GM10266 (cell line): ENCODE measurements around the gene RAB20.

ENCODE experiments used
- DNase-seq: peaks from one replicate; pipeline ENCODE4 v3.0.0; 2012; ENCODE audit errors: extremely low spot score
- TF ChIP-seq, protein P1 (sequence below): IDR thresholded peaks from 2 replicates; pipeline ENCODE4 v1.5.1; 2012; ENCODE audit warnings: mild to moderate bottlenecking, low read depth; ENCODE audit not compliant: control insufficient read depth, insufficient read depth; ENCODE audit errors: missing control alignments

RAB20 gene

GRCh38 chr13:110478405-110479214 lies 82.9 kb downstream of the RAB20 start:
- no peak for DNase-seq
- TF ChIP-seq, protein P1, sequence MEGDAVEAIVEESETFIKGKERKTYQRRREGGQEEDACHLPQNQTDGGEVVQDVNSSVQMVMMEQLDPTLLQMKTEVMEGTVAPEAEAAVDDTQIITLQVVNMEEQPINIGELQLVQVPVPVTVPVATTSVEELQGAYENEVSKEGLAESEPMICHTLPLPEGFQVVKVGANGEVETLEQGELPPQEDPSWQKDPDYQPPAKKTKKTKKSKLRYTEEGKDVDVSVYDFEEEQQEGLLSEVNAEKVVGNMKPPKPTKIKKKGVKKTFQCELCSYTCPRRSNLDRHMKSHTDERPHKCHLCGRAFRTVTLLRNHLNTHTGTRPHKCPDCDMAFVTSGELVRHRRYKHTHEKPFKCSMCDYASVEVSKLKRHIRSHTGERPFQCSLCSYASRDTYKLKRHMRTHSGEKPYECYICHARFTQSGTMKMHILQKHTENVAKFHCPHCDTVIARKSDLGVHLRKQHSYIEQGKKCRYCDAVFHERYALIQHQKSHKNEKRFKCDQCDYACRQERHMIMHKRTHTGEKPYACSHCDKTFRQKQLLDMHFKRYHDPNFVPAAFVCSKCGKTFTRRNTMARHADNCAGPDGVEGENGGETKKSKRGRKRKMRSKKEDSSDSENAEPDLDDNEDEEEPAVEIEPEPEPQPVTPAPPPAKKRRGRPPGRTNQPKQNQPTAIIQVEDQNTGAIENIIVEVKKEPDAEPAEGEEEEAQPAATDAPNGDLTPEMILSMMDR: no peak

DNA sequence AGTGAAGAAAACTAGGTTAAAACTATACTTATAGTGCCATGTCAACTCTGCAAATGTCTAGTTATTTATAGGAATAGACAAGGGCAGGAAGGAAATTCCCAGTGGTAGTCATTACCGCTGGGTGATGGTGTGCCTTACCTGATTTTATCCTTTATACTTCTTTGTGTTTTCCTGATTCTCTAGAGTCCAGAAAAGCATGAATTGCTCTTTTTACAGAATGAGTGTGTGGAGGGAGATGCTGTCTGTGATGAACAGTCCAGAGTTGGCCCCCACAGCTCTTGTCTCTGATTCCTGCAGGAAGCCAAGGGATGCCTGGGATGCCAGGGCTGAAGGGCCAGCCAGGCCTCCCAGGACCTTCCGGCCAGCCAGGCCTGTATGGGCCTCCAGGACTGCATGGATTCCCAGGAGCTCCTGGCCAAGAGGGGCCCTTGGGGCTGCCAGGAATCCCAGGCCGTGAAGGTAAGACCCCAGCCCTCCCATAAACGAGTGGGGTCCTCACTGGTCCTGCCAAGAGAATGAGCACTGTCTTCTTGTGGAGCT lies 83.7 kb downstream of the RAB20 start:
- TF ChIP-seq, protein P1: no peak
- DNase-seq: no peak

GRCh38 chr13:110476220-110476617 lies 85.3 kb downstream of the RAB20 start:
- DNase-seq: no peak
- TF ChIP-seq, protein P1: no peak

DNA sequence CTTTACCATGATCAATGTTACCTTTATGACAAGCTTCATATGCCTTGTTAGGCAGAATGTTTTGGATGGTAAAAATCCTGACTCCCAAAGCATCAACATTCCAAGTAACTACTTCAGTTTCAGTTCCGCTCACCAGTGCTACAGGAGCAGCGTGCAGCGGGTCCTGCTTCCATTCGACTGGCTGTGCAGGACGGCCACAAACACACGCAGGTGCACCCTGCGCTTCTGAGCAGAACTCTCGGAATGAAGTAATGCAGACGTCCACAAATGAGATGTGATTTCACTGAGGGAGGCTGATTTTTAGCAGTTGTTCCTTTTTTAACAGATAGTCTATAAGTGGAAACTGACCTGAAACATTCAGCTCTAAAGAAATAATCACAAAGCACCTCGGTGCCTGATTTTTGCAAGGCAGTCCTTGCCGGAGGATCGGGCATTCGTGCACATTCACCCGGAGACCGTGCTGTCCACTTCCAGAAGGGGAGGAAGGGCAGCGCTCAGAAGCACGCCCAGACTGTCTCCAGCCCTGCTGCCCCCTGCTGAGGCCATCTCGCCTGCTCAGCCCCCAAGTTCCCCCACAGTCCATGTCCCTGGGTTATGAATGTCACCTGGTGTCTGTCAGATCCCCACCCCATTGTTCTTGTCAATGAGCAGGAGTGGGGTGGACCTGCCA lies 85.8 kb downstream of the RAB20 start:
- TF ChIP-seq, protein P1: no peak
- DNase-seq: no peak

GRCh38 chr13:110475117-110475516 lies 86.4 kb downstream of the RAB20 start:
- no peak for DNase-seq
- TF ChIP-seq, protein P1: no peak

- no peak for DNase-seq
- TF ChIP-seq, protein P1: no peak
Measured at GRCh38 chr13:110474713-110475112, 86.8 kb downstream of the RAB20 start.
